Mucosa of gallbladder (tissue), 1 donor: ENCODE measurements around the gene HCN4. TPM values are rescaled to one million over a fixed set of nuclear protein-coding genes. Genes with fewer than 3 reads are reported as not detected.

Experiments used
- DNase-seq: peaks from one replicate; pipeline ENCODE4 v3.0.0-alpha.2; 2020; ENCODE audit warnings: low spot score
- total RNA-seq: library from RNA; stranded (reverse); gene quantifications from one replicate; pipeline ENCODE4 v1.2.1, GENCODE V29; 2021
- donor health status: DM: no; HTN: no; CAD: no.

Gene HCN4
- total RNA-seq, 1 donor from 2014 or later, result 1.3 TPM

DNA sequence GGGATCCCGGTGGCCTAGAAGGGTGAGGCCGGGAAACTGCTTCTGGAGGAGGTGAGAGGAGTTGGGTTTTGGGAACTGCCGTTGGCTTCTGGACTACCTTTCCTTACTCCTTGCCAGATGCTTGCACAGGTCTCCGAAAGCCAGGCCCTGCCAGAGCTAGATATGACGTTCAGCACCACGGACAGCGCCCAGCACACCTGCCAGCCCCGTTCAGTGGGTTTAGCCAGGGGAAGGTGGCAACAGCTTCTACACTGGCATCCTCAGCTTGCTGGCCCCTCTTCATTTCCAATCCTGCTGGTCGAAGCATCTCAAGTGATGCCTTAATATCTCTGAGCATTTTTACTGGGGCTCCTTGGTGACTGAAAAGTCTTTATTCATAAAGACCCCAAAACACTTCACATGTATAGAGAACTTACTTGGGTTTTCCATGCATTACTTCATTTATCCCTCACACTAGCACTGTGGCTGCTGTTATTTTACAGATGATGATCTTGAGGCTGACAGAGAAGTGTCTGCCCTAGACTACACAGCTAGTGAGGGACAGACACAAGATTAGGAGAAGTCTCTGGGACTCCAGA is 21.9 kb downstream of the HCN4 start:
- DNase-seq, result peak; percentile 74

DNA sequence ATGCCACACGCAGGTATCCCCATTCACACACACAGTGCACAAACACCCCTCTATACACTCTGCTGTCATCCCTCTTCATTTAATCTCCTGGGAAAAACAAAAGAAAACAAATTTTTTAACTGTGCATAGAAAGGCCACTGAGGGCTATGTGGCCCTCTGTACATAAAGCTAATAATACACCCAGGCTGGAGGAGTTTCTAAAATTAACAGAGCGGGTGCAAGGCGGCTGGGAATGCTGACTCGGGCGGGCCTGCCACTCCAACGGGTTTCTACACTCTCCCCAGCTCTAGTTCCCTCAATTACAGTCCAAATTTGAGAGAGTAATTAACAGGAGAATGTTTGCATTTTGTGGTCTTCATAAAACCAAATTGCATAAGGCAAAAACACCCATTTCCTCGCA is 23.1 kb downstream of the HCN4 start:
- no peak for DNase-seq

DNA sequence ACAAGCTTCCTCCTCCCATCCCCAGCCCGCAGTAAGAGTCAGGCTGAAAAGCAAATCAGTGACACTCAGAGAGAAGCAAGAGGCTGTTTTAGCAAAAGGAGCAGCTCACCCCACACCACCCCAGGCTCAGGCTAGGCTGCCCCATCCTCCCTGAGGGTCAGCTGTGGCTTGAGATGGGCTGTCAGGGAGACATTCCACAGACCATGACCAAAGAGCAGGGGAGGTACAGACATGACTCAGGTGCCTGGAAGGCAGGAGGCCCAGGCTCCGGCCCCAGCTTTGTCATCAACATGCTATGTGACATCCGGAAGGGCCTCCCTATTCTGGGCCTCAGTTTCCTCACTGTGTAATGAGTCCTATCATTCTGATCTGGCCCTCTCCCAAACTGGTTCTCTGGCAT is 24.7 kb downstream of the HCN4 start:
- DNase-seq, result no peak

DNA sequence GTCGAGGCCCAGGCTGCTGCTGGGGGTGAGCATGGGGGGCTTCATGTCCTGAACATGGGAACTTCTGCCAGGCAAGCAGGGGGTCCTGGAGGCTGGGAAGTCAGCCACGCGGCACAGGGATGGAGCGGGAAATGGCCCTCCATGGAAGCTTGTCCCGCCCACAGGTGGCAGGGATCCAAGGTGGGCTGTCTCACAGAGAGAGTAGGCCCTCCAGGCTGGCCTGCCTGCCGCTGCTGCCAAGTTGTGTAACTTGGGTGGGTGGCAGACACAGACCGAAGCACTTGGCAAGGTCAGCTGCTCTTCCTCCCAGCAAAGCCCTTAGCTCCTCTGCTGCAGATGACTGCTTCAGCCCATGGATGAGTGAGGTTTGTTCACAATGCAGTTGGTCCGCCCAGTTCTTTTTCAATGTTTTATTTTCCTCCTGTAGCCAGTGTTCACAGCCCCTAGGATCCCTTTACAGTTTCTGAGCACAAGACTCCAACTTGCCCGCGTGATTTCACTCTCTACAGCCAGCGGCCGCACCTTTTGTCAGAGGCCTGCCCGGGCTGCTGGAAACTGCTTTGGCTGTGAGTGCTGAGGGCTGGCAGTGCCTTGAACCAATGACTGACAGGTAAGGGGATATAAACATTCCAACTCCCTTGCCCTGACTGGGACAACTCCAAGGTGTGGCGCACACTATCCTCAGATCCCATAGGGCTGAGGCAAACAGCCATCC is 26.7 kb downstream of the HCN4 start:
- no peak for DNase-seq

DNA sequence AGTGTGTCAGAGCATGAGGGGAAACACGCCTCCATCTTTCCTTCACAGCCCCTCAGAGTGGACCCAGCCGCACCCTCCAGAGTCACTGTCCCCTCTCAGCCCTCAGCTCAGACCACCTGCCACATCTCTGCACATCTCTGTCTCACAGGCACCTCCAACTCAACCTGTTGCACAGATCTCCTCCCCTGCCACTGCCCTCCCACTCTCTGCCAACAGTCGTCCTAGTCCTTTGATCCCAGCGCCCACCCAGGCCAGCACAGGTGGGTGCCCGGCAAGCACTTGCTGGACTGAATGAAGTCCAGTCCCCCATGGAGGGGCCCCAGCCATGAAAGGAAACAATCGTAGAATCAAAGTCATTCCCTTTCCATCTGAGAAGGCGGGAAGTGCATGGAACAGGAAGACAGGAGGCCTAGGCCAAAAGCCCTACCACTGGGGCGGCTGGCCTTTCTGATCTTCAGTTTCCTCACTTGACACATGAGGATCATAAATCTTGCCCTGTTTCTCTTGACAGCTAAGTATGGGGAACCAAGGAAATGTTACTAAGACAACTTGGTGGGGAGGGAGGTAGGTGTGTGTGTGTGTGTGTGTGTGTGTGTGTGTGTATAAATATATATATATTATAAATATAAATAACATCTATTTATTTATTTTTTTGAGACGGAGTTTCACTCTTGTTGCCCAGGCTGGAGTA is 28.1 kb downstream of the HCN4 start:
- DNase-seq, result no peak

DNA sequence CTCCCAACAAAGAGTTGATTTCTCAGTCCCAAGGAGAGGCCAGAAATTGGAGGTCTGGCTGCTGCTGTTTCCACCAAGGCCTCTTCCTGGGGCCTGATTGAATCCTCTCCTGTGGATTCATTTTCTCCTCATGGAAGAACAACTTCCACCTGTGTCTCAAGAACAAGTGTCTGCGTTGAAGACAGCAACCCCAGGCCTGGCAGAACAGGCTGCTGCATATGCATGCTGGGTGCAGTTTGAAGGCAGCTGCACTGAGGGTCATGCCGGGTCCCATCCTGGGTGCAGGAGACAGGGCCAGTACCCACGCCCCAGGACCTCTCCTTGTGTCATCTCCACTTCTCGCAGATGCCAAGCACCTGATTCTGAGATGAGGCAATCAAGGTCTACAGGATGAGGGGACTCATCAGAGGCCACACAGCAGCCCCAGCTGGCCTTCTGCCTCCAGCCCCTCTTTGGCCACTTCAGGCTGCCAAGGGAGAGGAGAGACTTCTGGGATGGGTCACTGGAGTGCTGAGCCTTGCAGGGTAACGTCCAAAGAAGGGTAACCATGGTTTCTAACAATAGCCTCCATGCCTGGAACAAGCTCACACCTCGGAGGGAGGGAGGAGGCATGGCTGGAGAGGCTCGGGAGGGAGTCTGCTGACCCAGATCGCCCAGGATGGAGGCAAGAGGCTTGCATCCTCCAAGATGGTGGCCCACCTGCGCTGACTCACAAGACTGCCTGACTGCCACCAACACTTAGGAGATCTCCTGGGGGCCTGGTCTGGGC is 30.0 kb downstream of the HCN4 start:
- no peak for DNase-seq

DNA sequence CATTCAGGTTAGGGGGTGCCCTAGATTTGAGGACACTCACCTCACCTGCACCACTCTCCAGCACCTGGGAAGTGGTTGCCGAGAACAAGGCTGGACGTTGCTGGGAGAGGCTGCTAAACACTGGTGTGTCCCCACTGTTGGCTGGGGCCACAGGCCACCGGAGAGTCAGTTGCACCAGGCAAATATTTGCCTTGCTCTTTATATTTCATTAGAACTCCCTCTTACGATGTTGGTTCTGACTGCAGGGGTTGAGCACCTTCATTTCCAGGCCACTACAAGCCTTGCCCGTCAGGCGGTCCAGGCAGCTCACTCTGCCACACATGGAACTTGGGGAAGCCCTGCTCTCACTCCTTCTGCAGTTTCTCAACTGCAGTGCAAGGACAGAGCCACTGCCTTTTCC is 30.7 kb downstream of the HCN4 start:
- no peak for DNase-seq

DNA sequence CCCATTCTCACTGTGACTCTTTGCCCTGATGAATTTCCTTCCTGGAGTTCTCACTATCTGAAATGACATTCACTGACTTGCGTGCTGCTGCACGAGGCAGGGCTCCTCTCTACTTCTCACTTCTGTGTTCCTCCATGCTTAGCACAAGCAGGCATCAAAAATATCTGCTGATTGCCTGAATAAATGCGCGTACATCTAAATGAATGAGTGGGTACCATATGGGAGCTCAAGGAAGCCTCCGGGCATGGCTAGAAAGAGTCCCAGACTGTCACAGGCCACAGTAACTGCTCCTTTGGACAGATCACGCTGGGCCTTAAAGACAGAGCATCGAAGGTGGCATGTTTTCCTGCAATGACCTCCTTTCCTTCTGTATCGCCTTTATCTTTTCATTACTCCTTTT is 31.6 kb downstream of the HCN4 start:
- DNase-seq, result no peak

DNA sequence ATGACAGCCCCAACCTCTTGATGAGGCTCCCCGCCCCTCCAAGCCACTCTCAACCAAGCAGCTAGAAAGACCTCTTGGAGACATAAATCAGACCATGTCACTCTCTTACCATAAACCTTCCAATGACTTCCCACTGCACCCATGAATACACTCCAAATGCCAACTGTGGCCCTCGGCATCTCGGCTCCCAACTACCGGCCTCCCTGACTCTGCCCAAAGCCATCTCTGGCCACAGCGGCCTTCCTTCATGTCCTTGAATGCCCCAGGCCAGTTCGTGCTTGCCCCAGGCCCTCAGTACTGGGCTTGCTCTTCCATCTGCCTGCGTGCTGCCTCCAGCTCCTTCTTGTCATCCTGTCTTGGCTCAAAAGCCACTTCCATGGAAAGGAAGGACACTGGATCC is 32.0 kb downstream of the HCN4 start:
- no peak for DNase-seq

DNA sequence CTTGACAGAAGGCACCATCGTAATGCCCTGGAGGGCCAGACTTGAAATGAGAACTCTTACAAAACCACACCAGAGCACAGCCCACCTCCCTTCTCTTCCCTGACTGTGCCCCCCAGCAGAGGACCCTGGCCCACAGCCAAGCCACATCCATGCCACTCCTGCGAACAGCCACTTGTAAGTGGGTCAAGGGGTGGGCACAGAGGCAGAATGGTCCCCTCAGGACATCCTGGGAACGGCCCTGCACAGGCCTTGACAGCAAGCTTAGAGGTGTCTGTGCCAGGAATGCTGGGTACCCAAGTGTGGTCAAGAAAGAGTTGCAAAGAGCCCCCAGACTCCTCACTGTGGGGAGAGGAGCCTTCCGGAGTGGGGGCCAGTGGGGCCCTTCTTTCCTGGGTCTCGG is 33.3 kb downstream of the HCN4 start:
- DNase-seq, result no peak

DNA sequence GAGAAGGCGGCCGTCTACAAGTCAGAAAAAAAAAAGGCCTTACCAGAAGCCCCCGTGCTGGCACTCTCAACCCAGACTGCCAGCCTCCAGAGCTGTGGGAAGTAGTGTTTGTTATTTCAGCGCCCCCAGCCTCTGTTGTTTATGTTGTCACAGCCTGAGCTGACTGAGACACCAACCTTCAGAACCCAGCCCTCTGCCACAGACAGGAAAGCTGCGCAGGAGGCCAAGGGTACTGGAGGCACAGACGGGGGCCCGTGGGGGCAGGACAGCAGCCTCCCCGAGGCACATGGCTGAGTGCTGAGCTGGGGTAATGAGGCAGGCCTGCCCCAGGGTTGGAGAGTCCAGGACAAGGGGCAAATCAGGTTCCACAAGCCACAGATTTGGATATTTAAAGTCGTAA is 33.7 kb downstream of the HCN4 start:
- no peak for DNase-seq

DNA sequence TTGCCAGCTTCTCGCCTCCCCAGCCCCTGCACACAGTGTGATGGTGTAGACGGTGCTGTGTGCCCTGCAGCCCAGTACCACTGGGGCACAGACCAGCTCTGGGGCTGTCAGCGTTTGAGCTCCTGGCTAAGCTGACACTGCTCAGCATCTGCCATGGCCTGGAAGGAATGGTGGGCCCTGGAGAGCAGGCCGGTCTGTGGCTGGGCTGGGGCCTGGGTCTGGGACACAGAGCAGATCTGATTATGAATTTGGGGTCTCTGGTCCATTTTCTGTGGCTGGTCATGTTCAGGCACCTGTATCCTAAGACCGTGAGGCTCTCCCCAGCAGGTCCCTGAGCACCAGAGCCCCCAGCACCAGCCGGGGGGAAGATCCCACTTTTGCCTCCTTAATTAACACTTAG is 34.7 kb downstream of the HCN4 start:
- DNase-seq, result no peak

DNA sequence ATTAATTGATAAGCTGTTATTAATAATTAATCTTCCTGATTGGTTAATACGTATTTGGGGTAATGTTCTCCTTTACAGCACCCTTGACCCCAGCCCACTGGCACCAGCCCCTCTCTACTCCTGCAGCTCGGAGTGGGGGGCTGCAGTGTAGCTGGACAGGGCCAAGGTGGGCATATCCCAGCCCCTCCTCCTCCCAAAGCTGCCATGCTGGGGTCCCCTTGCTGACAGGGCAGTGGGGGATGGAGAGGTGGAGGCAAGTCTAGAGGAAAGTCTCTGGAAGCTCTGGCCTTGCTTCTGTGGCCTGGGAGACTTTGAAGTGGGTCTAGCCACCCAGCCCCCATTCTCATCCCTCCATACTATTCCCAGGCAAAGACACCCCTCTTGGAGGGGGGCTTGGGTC is 35.8 kb downstream of the HCN4 start:
- no peak for DNase-seq

DNA sequence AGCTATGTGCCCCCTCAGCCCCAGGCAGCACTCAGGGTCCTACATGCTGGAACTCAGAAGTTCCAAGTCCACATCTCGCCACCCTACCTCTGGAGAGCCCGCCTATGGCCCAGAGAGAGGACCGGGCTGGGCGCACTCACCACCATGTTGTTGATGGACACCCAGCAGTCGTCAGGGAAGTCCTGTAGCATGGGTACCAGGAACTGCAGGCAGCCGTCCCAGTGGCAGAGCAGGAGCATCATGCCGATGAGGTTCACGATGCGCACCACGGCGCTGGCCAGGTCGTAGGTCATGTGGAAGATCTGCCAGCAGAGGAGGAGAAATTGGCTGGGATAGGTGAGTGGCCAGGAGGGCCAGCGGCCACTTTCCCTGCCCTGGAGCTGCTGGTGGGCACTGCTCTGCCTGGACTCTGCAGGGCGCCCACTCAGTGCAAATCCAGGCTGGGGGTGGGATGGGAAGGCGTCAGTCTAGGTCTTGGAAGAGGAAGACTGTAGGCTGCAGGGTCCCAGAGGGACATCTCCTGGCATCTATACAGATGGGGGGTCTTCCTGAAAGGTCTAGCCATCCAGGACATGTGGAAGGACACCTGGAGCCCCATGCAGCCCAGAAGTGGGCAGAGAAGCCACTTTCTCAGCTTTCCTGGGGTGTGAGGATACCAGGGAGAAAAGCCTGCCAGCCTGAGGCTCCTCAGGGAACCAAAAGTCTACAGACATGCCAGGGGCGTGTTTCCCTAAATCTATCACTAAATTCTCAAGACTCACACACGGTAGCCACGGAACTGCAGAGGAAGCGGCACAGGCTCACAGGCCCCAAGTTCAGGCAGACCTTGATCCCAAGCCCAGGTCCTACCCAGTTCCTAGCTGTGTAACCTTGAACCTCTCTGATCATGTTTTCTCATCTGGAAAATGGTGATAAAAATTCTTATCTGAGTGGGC is 36.5 kb downstream of the HCN4 start:
- no peak for DNase-seq

DNA sequence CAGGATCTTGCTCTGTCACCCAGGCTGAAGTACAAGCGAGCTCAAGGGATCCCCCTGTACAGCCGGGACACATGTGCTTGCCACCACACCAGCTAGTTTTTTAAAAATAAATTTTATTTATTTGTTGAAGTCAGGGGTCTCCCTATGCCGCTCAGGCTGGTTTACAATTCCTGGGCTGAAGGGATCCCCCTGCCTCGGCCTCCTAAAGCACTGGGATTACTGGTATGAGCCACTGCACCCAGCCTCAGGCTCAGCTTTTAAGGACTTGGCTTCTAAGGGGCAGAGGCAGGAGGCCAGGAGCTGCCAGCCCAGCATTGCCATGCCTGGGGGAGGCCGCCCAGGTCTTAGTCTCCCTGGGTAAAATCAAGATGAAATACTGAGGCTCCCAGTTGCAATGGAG is 37.3 kb downstream of the HCN4 start:
- no peak for DNase-seq

DNA sequence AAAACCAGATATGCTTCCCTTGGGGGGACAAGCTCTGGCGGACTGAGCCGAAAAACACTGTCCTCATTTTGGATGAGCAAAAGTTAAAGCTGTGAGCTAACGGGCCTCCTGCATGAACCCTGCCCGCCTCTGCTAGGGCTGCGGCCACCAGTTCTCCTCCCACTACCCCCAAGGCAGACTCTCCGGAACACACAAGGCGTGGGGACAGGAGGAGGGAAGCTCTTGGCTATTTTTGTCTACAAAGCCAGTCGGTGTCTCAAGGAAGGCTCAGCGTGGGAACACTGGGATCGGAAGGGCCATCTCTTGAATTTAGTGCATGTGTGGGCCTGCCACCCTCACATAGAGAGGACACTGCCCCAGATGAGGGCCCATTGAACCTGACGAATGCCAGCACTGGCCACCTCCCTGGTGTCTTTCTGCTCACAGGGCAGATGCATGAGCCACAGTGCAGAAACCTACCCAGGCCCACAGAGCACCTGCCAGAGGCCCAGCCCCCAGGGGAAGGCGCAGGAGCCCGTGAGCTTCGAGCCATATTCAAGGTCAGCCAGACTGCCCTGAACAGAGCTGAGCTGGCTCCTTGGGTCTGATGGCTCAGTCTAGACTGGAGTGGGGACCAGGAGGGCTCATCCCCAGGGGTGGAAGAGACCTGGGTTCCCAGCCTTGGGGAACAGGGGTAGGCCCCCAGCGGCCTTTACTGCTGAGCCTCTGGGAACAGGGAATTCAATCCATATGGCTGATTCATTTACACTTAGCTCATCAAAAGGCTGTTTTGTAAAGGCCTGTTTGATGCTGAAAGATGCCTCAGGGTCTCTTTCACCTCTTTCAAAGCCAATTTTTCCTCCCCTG is 38.3 kb downstream of the HCN4 start:
- DNase-seq, result no peak

DNA sequence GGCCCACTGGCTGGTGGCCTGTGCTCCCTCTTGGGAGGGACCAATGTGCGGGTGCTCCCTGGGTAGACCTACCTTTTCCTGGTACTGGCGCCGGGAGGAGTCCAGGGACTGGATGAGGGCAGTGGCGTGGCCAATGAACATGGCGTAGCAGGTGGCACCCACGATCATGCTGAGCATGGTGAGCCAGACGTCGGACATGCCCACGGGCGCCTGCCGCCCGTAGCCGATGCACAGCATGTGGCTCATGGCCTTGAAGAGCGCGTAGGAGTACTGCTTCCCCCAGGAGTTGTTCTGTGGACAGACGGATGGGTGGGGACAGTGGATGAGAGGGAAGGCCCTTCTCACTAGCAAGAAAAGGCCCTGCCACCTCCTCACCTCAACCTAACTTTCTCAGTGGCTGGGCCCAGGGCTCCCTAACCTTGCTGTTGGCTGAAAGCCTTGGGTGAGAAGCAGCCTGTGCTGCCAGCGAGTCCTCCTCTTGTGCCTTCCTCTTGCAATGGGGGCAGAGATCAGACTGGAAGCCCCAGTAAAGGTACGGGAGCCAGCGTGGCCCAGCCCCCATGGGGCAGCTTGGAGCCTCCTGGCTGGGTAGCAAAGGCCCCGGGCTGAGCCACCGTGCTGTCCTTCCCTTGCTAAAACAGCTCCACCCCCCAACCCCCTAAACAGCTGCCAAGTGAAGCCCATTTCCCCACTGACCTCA is 39.1 kb downstream of the HCN4 start:
- DNase-seq, result no peak

DNA sequence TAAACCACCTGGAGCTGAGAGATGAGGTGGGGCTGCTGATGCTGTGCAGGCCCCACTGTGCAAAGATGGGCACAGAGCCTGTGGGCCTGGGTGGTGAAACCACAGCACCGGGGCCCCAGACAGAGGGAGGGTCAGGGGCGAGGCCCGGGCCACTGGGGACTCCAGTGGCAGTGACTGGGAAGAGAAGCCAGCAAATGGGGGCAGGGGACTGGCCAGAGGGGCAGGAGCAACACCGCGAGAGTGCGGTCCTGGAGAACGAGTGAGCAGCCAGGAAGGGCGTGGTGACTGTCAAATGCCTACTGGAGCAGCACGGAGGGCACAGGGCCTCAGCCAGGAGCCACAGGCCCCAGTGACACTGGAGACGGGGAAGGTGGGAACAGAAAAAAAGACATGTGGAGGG is 39.8 kb downstream of the HCN4 start:
- no peak for DNase-seq

DNA sequence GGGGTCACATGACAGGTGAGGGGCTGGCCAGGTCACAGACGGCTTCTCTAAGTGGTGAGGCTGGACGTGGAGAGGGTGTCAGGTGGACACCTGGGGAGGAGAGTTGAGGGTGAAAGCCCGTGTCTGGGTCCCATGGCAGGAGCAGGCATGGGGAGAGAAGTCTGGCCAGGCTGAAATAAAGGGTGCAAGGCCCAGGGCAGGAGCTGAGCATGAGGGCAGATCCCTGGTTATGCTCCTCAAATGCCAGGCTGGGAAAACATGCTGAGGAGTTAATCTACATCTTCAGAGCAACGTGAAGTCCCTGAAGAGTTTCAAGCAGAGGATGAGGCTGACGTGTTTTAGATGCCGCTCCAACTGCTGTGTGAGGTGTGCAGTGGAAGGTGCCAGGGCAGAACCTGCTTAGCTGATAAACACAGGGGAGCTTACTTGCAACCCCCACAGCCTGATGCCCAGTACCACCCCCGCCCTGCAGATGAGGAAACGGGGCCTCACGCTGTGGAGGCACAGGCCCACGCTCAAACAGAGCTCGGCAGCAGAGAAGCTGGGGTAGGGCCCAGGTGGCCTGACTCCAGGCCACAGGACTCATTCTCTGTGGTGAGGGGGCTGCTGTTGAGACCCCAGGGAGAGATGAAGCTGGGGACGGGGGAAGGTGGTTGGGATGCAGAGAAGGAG is 40.5 kb downstream of the HCN4 start:
- DNase-seq, result no peak
